HG03135 (cell line): ENCODE measurements around the gene TPM4.
"Not testable (repeated sequence)": the region's sequence is repeated elsewhere in the genome, so short reads cannot be mapped to it uniquely, and the experiment has no call there.

Experiments used
- ATAC-seq: cut with Tn5 transposase; IDR thresholded peaks from one replicate; pipeline ENCODE4 v1.9.1; 2021; ENCODE audit warnings: mild to moderate bottlenecking, moderate library complexity; ENCODE audit not compliant: unreplicated experiment

TPM4 gene

GRCh38 chr19:16071072-16071691, 5.1 kb upstream of the TPM4 start:
- ATAC-seq, result no peak

GRCh38 chr19:16073481-16073880, 2.8 kb upstream of the TPM4 start:
- ATAC-seq, result no peak

- ATAC-seq, result no peak
Observed at GRCh38 chr19:16073988-16074387, 2.3 kb upstream of the TPM4 start.

GRCh38 chr19:16074488-16075365, 1.6 kb upstream of the TPM4 start:
- ATAC-seq, result no peak

GRCh38 chr19:16075430-16076153, 703 bp upstream of the TPM4 start:
- no peak for ATAC-seq

GRCh38 chr19:16076958-16077611, 790 bp downstream of the TPM4 start:
- no peak for ATAC-seq

- no peak for ATAC-seq
Observed at GRCh38 chr19:16077984-16078758, 1.9 kb downstream of the TPM4 start.

- ATAC-seq, result peak; percentile 46
Observed at GRCh38 chr19:16078759-16079707, 2.7 kb downstream of the TPM4 start.

GRCh38 chr19:16084067-16084685, 7.9 kb downstream of the TPM4 start:
- no peak for ATAC-seq

GRCh38 chr19:16085115-16085514, 8.8 kb downstream of the TPM4 start:
- ATAC-seq, result no peak

- ATAC-seq, result not testable (repeated sequence)
Observed at GRCh38 chr19:16087404-16087803, 11.1 kb downstream of the TPM4 start.

- ATAC-seq, result no peak
Observed at GRCh38 chr19:16087940-16088339, 11.6 kb downstream of the TPM4 start.

GRCh38 chr19:16088351-16089009, 12.2 kb downstream of the TPM4 start:
- ATAC-seq, result no peak

GRCh38 chr19:16089010-16089846, 12.9 kb downstream of the TPM4 start:
- no peak for ATAC-seq

- ATAC-seq, result no peak
Observed at GRCh38 chr19:16091546-16092475, 15.5 kb downstream of the TPM4 start.

GRCh38 chr19:16094360-16095070, 18.2 kb downstream of the TPM4 start:
- no peak for ATAC-seq
